Keratinocyte (primary cell): Measurements from ENCODE around the gene SH3PXD2B. TPM values are rescaled to one million over a fixed set of nuclear protein-coding genes. Genes with fewer than 3 reads are reported as not detected.
"Not testable (repeated sequence)": the region's sequence is repeated elsewhere in the genome, so short reads cannot be mapped to it uniquely, and the experiment has no call there.

ENCODE experiments used
- DNase-seq: peaks from one replicate; pipeline ENCODE4 v3.0.0-alpha.2; 2011; ENCODE audit warnings: low read depth, missing footprints, low spot score
- FAIRE-seq: peaks from 2 replicates; lab custom pipeline; 2011; peaks lifted over from hg19 to GRCh38; lab: Jason Lieb, UNC
- H2AFZ ChIP-seq: 2 replicates; pipeline ENCODE4 v1.6.0; 2012; ENCODE audit warnings: low read length, control low read depth, inconsistent platforms; ENCODE audit not compliant: control insufficient read depth
- H3K27ac ChIP-seq: 2 replicates; pipeline ENCODE4 v1.5.1; 2011; ENCODE audit warnings: low read length; ENCODE audit not compliant: control insufficient read depth, insufficient read depth
- H3K27me3 ChIP-seq: 3 replicates; pipeline ENCODE4 v1.6.0; 2011; ENCODE audit warnings: low read length; ENCODE audit not compliant: control insufficient read depth, insufficient read depth; ENCODE audit errors: extremely low read depth
- H3K36me3 ChIP-seq, 2 experiments: 2 replicates in 1 of 2; 3 replicates in 1 of 2; pipeline ENCODE4 v1.5.1; 2011; ENCODE audit warnings: low read length in 2 of 2, mild to moderate bottlenecking in 1 of 2; ENCODE audit not compliant: control insufficient read depth in 2 of 2, insufficient read depth in 2 of 2; ENCODE audit errors: extremely low read depth in 1 of 2
- H3K4me1 ChIP-seq: 3 replicates; pipeline ENCODE4 v1.5.1; 2011; ENCODE audit warnings: low read length; ENCODE audit not compliant: control insufficient read depth, insufficient read depth; ENCODE audit errors: extremely low read depth
- H3K4me2 ChIP-seq: 3 replicates; pipeline ENCODE4 v1.6.0; 2011; ENCODE audit warnings: low read depth, low read length; ENCODE audit not compliant: control insufficient read depth, insufficient read depth; ENCODE audit errors: extremely low read depth
- H3K4me3 ChIP-seq, 3 experiments: fragments of 200-600 bp in 1 of 3; sonication (generic) in 1 of 3; 2 replicates in 2 of 3; 3 replicates in 1 of 3; pipeline ENCODE4 v1.5.1; 2011 to 2016; ENCODE audit warnings: low read length in 3 of 3, mild to moderate bottlenecking in 3 of 3, control low read depth in 2 of 3, inconsistent platforms in 1 of 3, low read depth in 1 of 3, mixed read lengths in 1 of 3, mixed run types in 1 of 3, moderate library complexity in 1 of 3; ENCODE audit not compliant: control insufficient read depth in 2 of 3, insufficient read depth in 2 of 3; ENCODE audit errors: extremely low read depth in 1 of 3
- H3K79me2 ChIP-seq: 2 replicates; pipeline ENCODE4 v1.6.0; 2012; ENCODE audit warnings: low read length; ENCODE audit not compliant: control insufficient read depth, insufficient read depth
- H3K9ac ChIP-seq: 3 replicates; pipeline ENCODE4 v1.6.0; 2011; ENCODE audit warnings: low read length; ENCODE audit not compliant: control insufficient read depth, insufficient read depth; ENCODE audit errors: extremely low read depth
- H3K9me1 ChIP-seq: 3 replicates; pipeline ENCODE4 v1.6.0; 2011; ENCODE audit warnings: low read length; ENCODE audit not compliant: control insufficient read depth, insufficient read depth; ENCODE audit errors: extremely low read depth
- H3K9me3 ChIP-seq: 2 replicates; pipeline ENCODE4 v1.5.1; 2012; ENCODE audit warnings: low read depth, low read length; ENCODE audit not compliant: control insufficient read depth
- H4K20me1 ChIP-seq: 3 replicates; pipeline ENCODE4 v1.6.0; 2011; ENCODE audit warnings: low read length; ENCODE audit not compliant: control insufficient read depth, insufficient read depth; ENCODE audit errors: extremely low read depth
- EZH2 ChIP-seq: IDR thresholded peaks from one replicate; pipeline ENCODE4 v1.6.1; 2012; ENCODE audit warnings: inconsistent platforms, mild to moderate bottlenecking, low read length, moderate library complexity
- dilution Hi-C: fragments of 300-500 bp; cut with MboI; formaldehyde crosslinking; loops from one replicate; pipeline ENCODE4 v1.7.0; 2020; ENCODE audit warnings: low sequenced_read_pairs; ENCODE audit not compliant: extremely low pct_ligation_motif_present
- polyA plus RNA-seq, 5 experiments: library from polyadenylated mRNA; depleted of rRNA in 3 of 5; stranded (reverse) in 3 of 5; stranded (forward) in 1 of 5; unstranded in 1 of 5; fragments of >200 nt; gene quantifications; 1 replicate in 1 of 5; 2 replicates in 3 of 5; 3 replicates in 1 of 5; pipeline versions ENCODE4 v1.2.1 to v1.2.3, GENCODE V29; 2011 to 2012; ENCODE audit warnings: missing spikeins in 2 of 5, low read depth in 1 of 5, low replicate concordance in 1 of 5
- TF ChIP-seq, protein P1 (sequence below), 3 experiments: IDR thresholded peaks in 1 of 3; conservative IDR thresholded peaks in 1 of 3; optimal IDR thresholded peaks in 1 of 3; 2 replicates in 2 of 3; 3 replicates in 1 of 3; pipeline versions ENCODE3 to v1.5.1; 2011; ENCODE audit warnings: low read length in 3 of 3, mild to moderate bottlenecking in 3 of 3, moderate library complexity in 2 of 3, control low read depth in 1 of 3, inconsistent platforms in 1 of 3; ENCODE audit not compliant: insufficient read depth in 2 of 3; ENCODE audit errors: extremely low read depth in 1 of 3

SH3PXD2B gene
- polyA plus RNA-seq, 1 donor (not counting 4 experiments of a cell fraction or from before 2014, with no cell fraction given): 17.3 TPM

DNA sequence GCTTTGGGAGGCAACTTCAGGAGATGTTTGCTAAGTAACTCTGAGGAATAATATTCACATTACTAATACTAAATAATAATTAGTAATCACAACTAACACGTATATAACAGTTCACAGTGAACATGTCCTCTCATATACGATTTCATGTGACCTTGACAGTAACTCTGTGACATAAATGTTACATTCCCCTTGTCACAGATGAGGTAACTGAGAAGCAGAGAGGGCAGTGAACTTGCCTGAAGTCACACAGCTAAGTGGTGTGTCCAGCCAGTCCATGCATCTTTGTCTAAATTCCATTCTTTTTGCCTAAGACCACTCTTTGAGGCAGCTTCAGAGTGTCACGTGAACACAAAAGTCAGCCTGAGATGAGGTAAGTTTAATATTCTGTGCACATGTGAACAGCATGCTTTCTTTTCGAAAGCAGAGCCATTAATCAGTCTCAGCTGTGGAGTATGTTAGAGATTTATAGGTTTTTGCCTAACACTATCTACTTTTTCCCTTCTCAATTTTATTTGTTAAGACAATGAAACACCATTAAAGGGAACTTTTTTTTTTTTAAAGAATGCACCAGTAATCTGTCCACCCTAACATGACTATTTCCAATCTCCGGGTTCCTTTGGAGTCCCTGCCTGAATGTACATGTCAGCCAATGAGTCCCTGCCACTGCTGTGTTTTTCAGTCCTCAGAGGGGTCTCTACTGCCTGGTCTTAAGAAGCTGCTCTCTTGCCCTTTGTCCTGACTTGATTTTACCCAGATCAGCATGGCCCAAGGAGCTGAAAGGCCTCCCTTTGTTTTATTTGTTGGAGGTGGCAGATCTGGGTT, 43.5 kb downstream of the SH3PXD2B start:
- Histone ChIP-seq H3K27me3 (no peaks in the 10 kb centered on the region), H3K9me3 (no peaks in the 10 kb centered on the region), H2AFZ (no peak overlapping the region), H4K20me1 (no peaks in the 10 kb centered on the region), H3K4me2 (no peak overlapping the region), H3K4me3 (no peak overlapping the region), H3K9me1 (peaks cover 2% of the 10 kb centered on the region), H3K4me1 (peaks cover 36% of the 10 kb centered on the region), H3K36me3 (peaks cover 3 to 4% of the 10 kb centered on the region in 2 experiments), H3K27ac (no peak overlapping the region), H3K79me2 (no peaks in the 10 kb centered on the region), H3K9ac (no peak overlapping the region)
- dilution Hi-C loops: no loop called here
- TF ChIP-seq, protein P1, sequence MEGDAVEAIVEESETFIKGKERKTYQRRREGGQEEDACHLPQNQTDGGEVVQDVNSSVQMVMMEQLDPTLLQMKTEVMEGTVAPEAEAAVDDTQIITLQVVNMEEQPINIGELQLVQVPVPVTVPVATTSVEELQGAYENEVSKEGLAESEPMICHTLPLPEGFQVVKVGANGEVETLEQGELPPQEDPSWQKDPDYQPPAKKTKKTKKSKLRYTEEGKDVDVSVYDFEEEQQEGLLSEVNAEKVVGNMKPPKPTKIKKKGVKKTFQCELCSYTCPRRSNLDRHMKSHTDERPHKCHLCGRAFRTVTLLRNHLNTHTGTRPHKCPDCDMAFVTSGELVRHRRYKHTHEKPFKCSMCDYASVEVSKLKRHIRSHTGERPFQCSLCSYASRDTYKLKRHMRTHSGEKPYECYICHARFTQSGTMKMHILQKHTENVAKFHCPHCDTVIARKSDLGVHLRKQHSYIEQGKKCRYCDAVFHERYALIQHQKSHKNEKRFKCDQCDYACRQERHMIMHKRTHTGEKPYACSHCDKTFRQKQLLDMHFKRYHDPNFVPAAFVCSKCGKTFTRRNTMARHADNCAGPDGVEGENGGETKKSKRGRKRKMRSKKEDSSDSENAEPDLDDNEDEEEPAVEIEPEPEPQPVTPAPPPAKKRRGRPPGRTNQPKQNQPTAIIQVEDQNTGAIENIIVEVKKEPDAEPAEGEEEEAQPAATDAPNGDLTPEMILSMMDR (optimal IDR thresholded peaks at IDR 0.05 in 1 of 3, IDR thresholded peaks at IDR 0.05 in 1 of 3, conservative IDR thresholded peaks at IDR 0.05 in 1 of 3; ENCODE audit: extremely low read depth in 1 of 3, insufficient read depth in 2 of 3, low read length in 3 of 3): no peak
- no peak for FAIRE-seq
- no peak for DNase-seq

DNA sequence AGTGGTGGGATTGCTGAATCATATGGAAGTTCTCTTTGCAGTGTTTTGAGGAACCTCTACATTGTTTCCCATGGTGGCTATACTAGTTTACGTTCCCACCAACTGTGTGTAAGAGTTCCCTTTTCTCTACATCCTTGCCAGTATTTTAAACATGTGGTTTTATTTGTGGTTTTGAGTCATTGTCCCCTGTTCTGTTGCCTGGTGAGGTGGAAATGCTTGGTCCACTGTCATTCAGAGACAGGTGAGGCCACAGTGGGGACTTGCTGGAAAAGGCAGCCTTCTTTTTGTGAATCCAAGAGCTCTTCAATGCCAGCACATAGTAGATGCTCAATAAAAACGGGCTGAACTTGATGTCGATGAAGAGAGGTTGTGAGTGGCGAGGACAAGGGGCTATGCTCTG, 44.2 kb downstream of the SH3PXD2B start:
- peaks cover 2 to 5% of the 10 kb centered on the region in 2 experiments for H3K36me3 ChIP-seq
- peaks cover 35% of the 10 kb centered on the region for H3K4me1 ChIP-seq
- no peak overlapping the region for H3K9ac ChIP-seq
- H3K4me3 ChIP-seq: no peak overlapping the region
- H3K27ac ChIP-seq: no peak overlapping the region
- no peaks in the 10 kb centered on the region for H4K20me1 ChIP-seq
- DNase-seq (no peak), FAIRE-seq (peak; percentile 44)
- TF ChIP-seq EZH2: no peak
- TF ChIP-seq, protein P1 (optimal IDR thresholded peaks at IDR 0.05 in 1 of 3, IDR thresholded peaks at IDR 0.05 in 1 of 3, conservative IDR thresholded peaks at IDR 0.05 in 1 of 3; ENCODE audit: extremely low read depth in 1 of 3, insufficient read depth in 2 of 3, low read length in 3 of 3): no peak
- H3K27me3 ChIP-seq: no peaks in the 10 kb centered on the region
- H3K9me3 ChIP-seq: no peaks in the 10 kb centered on the region
- dilution Hi-C loops: no loop called here
- H3K79me2 ChIP-seq: no peaks in the 10 kb centered on the region
- no peak overlapping the region for H3K4me2 ChIP-seq
- no peak overlapping the region for H2AFZ ChIP-seq
- H3K9me1 ChIP-seq: peaks cover 2% of the 10 kb centered on the region

DNA sequence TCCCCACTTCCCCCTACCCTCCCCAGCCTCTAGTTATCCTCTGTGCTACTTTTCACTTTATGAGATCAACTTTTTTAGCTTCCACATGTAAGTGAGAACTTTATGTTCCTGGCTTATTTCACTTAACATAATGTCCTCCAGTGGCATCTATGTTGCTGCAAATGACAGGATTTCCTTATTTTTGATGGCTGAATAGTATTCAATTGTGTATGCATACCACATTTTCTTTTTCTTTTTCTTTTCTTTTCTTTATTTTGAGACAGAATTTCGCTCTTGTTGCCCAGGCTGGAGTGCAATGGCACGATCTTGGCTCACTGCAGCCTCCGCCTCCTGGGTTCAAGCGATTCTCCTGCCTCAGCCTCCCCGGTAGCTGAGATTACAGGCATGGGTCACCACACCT, 44.8 kb downstream of the SH3PXD2B start:
- H4K20me1 ChIP-seq, H3K9me1 ChIP-seq, H3K36me3 ChIP-seq, DNase-seq, H2AFZ ChIP-seq, H3K4me2 ChIP-seq, H3K9me3 ChIP-seq, H3K4me3 ChIP-seq, H3K27ac ChIP-seq, H3K79me2 ChIP-seq, dilution Hi-C loops, FAIRE-seq, H3K9ac ChIP-seq, H3K27me3 ChIP-seq: not testable (repeated sequence)
- peaks cover 28% of the 10 kb centered on the region for H3K4me1 ChIP-seq
